Activated T-cell treated with anti-CD3 and anti-CD28 coated beads for 48 hours (primary cell): Measurements from ENCODE around the gene CDHR5.

ENCODE experiments used
- DNase-seq: peaks from one replicate; pipeline ENCODE4 v3.0.0-alpha.2; 2020; ENCODE audit warnings: low read depth

Gene CDHR5

GRCh38 chr11:645536-645935, 20.8 kb upstream of the CDHR5 start:
- no peak for DNase-seq

DNA sequence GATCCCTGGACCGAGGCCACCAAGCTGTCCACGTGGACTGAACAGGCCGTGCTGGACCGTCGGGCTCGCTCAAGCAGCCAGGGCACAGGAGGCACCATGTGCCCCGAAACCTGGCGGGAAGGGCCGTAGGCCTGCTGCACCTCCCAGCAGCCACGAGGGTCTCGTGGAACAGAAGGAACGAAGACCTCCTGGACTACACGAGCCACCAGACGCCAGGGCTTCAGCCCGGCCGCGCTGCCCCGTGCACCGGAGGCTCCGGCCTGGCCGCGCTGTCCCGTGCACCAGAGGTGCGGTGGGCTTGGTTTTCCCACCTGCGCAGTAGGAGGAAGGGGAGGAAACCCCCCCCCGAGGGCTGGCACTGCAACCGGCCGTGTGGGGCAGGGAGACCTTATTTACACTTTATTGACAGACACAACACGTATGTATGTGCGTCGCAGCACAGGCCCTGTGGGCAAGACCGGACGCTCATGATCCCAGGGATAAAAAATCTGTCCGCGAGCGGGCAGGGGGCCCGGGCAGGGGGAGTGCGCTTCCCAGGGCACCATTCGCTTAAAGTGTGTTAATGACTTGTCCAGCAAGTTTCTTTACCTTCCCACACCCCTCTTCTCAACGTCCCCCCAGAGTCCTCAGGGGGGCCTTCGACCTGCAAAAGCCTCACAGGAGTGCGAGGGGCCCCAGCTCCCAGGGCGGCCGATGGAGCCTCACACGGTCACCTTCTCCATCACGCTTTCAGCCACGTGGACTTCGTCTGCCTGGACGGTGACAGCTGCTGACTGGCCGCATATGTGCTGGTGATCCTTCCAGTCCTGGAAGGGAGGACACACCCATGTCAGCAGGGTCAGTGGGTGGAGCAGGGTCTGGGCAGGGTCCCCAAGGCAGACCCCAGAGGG, 19.3 kb upstream of the CDHR5 start:
- no peak for DNase-seq

DNA sequence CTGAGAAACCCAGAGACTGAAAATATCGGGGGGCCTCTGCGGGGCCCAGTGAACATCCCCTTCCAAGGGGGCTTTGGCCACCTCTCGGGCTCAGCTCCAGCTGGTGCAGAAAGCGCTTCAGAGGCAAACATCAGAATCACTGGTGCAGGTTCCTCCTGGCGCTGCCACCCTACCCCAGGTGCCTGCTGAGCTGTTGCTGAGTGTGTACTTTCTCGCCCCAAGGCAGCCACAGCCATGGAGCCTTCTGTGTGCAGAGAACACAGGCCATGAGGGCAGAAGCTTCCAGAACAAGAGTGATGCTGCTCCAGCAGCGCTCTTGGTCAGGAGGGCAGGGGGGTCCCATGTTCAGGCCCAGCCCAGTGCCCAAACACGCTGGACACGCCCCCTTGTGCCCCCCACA, 18.6 kb upstream of the CDHR5 start:
- no peak for DNase-seq

DNA sequence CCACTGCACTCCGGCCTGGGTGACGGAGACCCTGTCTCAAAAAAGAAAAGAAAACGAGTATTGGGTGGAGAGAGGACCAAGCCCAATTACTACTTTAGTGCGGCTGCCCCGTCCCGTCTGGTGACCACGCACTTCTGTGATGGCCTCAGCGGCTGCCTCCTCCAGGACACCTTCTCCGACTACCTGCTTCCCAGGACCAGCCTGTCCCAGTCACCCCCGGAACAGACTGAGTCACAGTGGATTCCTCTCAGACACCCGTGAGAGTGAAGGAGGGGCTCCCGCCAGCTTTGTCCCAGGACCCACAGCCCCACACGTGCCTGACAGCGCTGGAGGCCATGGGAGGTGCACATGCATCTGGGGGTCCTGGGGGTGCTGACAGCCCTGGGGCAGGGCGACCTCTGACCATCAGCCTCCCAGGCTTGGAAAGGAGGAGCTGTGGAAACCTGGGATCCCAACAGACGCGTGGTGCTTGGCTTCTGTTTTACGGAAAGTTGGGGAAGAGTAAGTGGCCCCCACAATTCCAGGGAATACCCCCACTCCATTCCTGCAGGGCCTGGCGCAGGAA, 17.1 kb upstream of the CDHR5 start:
- DNase-seq = no peak

DNA sequence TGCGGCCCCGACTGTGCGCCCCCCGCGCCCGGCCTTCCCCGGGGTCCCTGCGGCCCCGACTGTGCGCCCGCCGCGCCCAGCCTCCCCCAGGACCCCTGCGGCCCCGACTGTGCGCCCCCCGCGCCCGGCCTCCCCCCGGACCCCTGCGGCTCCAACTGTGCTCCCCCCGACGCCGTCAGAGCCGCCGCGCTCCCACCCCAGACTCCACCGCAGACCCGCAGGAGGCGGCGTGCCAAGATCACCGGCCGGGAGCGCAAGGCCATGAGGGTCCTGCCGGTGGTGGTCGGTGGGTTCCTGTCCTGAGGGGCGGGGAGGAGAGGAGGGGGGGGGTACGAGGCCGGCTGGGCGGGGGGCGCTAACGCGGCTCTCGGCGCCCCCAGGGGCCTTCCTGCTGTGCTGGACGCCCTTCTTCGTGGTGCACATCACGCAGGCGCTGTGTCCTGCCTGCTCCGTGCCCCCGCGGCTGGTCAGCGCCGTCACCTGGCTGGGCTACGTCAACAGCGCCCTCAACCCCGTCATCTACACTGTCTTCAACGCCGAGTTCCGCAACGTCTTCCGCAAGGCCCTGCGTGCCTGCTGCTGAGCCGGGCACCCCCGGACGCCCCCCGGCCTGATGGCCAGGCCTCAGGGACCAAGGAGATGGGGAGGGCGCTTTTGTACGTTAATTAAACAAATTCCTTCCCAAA, 15.4 kb upstream of the CDHR5 start:
- no peak for DNase-seq

DNA sequence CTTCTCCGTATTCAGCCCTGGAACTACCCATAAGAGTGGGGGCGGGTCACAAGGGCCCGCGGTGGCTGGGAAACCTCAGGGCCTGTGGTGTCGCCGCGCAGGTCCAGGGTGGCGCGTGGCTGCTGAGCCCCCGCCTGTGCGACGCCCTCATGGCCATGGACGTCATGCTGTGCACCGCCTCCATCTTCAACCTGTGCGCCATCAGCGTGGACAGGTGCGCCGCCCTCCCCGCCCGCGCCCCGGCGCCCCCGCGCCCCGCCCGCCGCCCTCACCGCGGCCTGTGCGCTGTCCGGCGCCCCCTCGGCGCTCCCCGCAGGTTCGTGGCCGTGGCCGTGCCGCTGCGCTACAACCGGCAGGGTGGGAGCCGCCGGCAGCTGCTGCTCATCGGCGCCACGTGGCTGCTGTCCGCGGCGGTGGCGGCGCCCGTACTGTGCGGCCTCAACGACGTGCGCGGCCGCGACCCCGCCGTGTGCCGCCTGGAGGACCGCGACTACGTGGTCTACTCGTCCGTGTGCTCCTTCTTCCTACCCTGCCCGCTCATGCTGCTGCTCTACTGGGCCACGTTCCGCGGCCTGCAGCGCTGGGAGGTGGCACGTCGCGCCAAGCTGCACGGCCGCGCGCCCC, 14.7 kb upstream of the CDHR5 start:
- no peak for DNase-seq

- no peak for DNase-seq
These were observed 14.0 kb upstream of the CDHR5 start for GRCh38 chr11:638631-639331.

- no peak for DNase-seq
These were observed 13.1 kb upstream of the CDHR5 start for GRCh38 chr11:637593-638521.

DNA sequence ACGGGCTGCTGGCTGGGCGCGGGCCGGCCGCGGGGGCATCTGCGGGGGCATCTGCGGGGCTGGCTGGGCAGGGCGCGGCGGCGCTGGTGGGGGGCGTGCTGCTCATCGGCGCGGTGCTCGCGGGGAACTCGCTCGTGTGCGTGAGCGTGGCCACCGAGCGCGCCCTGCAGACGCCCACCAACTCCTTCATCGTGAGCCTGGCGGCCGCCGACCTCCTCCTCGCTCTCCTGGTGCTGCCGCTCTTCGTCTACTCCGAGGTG, 12.5 kb upstream of the CDHR5 start:
- no peak for DNase-seq

DNA sequence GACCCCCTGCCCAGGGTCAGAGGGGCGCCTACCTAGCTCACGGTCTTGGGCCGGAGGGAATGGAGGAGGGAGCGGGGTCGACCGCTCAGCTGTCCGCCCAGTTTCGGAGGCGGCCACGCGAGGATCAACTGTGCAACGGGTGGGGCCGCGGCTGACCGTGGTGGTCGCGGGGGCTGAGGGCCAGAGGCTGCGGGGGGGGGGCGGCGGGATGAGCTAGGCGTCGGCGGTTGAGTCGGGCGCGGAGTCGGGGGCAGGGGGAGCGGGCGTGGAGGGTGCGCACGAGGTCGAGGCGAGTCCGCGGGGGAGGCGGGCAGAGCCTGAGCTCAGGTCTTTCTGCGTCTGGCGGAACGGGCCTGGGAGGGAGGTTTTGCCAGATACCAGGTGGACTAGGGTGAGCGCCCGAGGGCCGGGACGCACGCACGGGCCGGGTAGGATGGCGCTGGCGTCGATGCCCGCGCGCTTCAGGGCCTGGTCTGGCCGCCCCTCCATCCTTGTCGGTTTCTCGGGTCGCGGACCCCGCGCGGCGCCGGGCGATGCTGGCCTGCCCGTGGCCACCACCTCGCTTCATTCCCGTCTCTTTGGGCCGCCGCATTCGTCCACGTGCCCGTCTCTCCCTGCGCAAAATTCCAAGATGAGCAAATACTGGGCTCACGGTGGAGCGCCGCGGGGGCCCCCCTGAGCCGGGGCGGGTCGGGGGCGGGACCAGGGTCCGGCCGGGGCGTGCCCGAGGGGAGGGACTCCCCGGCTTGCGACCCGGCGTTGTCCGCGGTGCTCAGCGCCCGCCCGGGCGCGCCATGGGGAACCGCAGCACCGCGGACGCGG, 12.0 kb upstream of the CDHR5 start, which contains the start of gene DRD4:
Gene DRD4, plus strand, starts transcription at position 759 of the 822 bp plus-strand sequence. Its CDS starts 36 bp downstream, at position 795.
- no peak for DNase-seq

DNA sequence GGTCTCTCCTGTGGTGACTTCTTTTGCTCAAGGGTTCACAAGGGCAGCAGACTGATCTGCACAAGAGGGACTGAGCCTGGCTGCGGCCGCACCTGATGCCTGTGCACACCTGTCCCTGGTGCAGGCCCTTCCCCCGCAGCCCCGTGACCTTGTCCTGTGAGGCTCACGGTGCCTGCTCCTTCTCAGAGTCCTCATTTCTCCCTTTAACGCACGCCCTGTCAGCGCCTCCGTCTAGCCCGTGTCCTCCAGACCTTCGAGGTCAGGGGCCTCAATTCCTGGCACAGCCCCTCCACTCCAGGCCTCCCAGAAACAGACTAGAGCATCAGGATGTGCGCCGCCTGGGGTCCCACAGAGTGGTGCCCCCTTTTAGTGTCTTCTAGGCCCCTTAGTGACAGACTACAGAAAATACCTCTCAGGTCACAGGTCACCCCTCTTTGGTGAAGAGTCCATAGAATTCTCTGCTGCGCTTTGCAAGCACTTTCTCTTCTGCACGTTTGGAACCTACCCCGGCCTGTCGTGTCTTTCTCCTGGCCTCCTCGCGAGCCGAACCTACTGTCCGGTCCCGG, 11.3 kb upstream of the CDHR5 start:
- DNase-seq = no peak

GRCh38 chr11:630871-631270, 6.1 kb upstream of the CDHR5 start:
- no peak for DNase-seq

DNA sequence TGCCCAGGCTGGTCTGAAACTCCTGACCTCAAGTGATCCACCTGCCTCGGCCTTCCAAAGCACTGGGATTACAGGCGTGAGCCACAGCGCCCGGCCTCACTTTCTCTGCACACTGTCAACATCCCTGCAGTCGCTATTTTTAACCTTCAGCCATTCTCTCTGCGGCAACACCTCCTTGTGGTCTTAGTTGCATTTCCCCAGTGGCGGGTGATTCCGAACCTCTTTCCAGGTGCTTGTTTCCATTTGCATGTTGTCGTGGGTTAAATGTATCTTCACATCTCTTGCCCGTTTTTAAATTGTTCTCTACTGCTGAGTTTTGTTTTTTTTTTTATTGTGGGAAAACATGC, 4.5 kb upstream of the CDHR5 start:
- no peak for DNase-seq

DNA sequence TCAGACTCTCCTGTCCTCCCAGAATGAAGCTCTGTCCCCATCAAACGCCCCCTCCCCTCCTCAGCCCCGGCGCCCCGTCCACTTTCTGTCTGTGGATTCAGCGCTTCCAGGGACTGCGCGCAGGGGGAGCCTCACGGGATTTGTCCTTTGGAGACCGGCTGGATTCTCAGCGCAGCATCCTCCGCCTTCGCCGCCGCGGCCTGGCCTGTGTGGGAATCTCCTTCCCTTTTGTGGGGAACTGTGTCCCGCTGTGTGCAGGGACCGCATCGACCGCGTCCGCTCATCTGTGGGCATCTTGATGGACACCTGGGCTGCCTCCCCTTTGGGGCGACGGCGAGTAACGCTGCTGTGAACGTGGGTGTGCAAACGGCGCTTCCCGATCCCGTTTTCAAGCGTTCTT, 3.3 kb upstream of the CDHR5 start:
- no peak for DNase-seq

- no peak for DNase-seq
These were observed 2.5 kb upstream of the CDHR5 start for GRCh38 chr11:627308-627576.

DNA sequence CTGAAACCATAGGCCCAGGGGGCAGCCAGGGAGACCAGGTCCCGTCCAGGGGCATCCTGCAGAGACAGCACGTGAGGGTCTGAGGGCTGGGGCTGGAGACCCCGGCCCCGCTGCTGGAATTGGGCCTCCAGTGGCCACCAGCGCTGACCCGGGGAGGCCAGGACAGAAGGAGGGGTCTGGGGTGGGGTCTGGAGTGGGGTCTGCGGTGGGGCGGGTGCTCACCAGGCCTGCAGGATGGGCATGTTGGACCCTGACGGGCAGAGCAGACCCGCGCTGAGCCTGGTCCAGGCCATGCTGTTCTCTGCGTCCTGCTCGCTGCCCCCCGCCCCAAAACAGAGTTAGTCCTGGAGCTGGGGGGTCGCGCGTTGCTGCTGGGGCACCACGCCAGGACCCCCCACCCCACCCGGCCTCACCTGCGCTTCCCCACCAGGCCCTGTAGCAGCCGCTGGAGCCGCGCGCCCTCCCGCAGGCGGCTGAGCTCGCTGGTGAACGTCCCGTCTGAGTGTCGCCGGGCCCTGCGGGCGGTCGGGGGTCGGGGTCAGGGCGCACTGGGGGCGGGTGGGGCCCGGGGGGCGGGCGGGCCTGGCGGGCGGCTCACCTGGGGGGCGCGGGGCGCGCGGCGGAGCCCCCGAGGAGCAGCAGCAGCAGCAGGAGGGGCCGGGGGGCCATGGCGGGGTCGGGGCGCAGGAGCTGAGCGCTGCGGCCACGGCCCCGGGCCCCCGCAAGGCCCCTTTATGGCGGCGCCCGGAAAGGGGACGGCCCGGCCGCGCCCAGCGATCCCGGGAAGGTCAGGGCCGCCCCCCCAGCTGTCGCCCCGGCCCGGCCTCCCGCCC, 1.9 kb upstream of the CDHR5 start, which contains the start of gene SCT:
Gene SCT, minus strand, starts transcription at position 707 of the 833 bp plus-strand sequence. Its CDS starts 38 bp downstream, at position 669.
- no peak for DNase-seq

GRCh38 chr11:625636-626268, 997 bp upstream of the CDHR5 start:
- no peak for DNase-seq

DNA sequence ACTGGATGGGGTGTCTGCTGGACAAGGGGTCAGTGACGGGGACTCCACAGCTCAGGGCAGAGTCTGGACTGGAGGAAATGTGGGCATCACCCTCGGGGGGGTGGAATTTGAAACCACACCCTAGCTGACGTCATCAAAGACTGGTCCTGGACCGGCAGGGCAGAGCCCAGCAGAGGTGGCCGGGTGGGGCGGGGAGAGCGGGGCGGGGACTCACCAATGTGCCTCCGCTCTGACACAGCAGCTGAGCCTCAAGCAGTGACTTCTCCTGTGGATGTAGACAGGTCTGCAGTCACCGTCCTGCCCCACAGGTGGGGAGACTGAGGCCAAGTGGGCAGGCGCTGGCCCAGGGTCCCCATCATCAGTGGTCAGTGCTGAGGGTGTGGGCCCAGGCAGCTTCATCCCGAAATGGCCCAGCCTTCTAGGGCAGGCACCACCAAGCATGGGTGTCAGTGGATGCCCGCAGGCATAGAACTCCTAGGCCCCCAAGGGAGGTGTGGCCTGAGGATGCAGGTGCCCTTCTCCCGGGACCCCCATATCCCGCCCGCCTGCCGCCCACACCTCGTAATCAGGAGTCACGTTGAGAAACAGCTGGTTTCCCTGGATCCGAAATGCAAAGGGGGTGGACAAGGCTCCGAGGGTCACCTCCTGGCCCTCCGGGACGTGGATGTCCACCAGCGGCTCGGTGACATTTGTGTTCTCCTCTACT, 603 bp downstream of the CDHR5 start:
- DNase-seq = no peak
